Suppressor macrophage treated with lipopolysaccharide for 1 hour (primary cell): ENCODE results near the gene ITGB1.

ENCODE experiments used
- DNase-seq, 3 donors: peaks; one replicate each; pipeline ENCODE4 v3.0.0-alpha.2; 2020 to 2022

The ITGB1 gene

GRCh38 chr10:32882076-32882475 lies 76.0 kb downstream of the ITGB1 start:
- no peak for DNase-seq

DNA sequence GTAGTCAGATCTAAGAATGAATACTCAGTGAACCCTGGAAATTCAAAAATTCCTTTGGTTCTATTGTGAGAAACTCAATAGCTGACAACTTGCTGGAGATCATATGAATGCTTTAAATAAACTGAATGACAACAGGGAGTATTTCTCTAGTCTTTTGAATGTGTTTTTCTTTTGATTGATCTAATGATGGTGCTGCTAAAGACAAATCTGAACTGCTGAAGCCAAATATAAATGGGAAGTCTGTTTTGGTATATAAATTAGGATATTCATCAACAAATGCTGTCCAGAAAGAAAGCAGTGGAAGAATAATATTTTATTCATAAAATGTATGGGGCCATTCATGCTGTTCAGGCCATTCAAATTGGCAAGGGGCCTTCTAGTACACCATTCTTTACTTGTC lies 79.4 kb downstream of the ITGB1 start:
- no peak for DNase-seq

GRCh38 chr10:32877915-32878314 lies 80.1 kb downstream of the ITGB1 start:
- no peak for DNase-seq

- no peak for DNase-seq
Observed at GRCh38 chr10:32865170-32865569, 92.9 kb downstream of the ITGB1 start.

GRCh38 chr10:32854435-32854834 lies 103.6 kb downstream of the ITGB1 start:
- DNase-seq = no peak

- no peak for DNase-seq
Observed at GRCh38 chr10:32851301-32851700, 106.7 kb downstream of the ITGB1 start.
